ENCODE results near the gene C21orf91.

DNA sequence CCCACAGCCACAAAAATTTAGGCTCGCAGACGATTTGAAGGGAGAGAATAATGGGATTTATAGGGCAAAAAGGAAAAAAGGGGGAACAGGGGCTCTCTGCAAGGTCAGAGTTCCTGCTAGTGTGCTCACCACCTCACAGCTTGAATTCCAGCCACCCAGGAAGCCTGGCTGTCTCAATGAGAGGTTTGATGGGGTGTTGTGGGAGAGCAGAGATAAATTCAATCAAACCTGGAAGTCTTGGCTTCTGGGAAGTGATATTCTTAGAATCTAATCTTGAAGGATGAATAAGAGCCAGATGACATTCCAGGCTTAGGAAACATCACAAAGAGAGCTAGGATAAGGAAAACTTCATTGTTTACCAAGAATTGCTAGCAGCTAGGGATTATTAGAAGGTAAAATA is 47.4 kb upstream of the C21orf91 start:
- no peak for TF ChIP-seq POLR2AphosphoS5 (IDR thresholded peaks at IDR 0.05)
- TF ChIP-seq, protein P1, sequence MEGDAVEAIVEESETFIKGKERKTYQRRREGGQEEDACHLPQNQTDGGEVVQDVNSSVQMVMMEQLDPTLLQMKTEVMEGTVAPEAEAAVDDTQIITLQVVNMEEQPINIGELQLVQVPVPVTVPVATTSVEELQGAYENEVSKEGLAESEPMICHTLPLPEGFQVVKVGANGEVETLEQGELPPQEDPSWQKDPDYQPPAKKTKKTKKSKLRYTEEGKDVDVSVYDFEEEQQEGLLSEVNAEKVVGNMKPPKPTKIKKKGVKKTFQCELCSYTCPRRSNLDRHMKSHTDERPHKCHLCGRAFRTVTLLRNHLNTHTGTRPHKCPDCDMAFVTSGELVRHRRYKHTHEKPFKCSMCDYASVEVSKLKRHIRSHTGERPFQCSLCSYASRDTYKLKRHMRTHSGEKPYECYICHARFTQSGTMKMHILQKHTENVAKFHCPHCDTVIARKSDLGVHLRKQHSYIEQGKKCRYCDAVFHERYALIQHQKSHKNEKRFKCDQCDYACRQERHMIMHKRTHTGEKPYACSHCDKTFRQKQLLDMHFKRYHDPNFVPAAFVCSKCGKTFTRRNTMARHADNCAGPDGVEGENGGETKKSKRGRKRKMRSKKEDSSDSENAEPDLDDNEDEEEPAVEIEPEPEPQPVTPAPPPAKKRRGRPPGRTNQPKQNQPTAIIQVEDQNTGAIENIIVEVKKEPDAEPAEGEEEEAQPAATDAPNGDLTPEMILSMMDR (IDR thresholded peaks at IDR 0.05), result no peak

Measured in prostate gland (tissue), 2 donors.